Measurements from ENCODE around the gene TSKU. TPM values are rescaled to one million over a fixed set of nuclear protein-coding genes. Genes with fewer than 3 reads are reported as not detected.
A peak's percentile ranks its signal among the peaks of the same experiment; 100 is the strongest.
"Not testable (repeated sequence)": the region's sequence is repeated elsewhere in the genome, so short reads cannot be mapped to it uniquely, and the experiment has no call there.

The TSKU gene
- total RNA-seq, 4 donors from 2014 or later, result 153 to 281 (median 161) TPM

DNA sequence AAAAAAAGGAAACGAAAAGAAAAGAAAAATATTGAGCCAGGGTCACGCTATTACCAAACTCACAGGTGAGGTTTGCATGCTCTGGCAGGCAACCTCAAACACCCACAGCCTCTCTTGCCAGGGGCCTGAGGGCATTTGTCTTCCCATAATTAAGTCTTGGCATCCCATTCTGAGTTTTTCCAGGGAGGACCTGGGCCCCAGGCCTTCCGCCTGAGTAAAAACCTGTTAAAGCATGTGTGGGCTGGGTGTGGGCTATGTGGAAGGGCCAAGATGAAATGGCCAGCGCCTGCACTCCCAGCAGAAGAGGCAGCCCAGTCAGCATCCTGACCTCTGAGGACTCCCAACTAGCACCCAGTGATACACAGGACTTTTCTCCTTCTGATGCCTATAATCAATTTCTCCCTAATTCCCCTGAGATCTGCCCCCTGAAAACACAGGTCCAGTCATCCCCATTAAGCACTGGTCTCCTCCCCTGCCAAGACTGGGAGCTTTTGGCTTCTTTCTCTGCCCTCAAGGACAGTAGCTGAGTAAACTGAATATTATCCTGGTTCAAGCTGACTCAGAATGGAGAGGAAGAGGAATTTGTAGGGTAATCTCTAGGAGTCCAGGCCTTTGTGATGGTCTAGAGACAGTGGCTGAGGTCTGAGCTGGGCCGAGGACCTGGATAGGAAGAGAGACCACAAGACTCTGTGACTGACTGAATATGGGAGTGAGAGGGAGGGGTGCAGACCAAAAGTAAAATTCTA is 42.0 kb downstream of the TSKU start:
- DNase-seq (ENCODE audit: low spot score) (no peak), ATAC-seq (ENCODE audit: low FRiP score) (no peak)
- TF ChIP-seq, protein P1, sequence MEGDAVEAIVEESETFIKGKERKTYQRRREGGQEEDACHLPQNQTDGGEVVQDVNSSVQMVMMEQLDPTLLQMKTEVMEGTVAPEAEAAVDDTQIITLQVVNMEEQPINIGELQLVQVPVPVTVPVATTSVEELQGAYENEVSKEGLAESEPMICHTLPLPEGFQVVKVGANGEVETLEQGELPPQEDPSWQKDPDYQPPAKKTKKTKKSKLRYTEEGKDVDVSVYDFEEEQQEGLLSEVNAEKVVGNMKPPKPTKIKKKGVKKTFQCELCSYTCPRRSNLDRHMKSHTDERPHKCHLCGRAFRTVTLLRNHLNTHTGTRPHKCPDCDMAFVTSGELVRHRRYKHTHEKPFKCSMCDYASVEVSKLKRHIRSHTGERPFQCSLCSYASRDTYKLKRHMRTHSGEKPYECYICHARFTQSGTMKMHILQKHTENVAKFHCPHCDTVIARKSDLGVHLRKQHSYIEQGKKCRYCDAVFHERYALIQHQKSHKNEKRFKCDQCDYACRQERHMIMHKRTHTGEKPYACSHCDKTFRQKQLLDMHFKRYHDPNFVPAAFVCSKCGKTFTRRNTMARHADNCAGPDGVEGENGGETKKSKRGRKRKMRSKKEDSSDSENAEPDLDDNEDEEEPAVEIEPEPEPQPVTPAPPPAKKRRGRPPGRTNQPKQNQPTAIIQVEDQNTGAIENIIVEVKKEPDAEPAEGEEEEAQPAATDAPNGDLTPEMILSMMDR (IDR thresholded peaks at IDR 0.05), result no peak

DNA sequence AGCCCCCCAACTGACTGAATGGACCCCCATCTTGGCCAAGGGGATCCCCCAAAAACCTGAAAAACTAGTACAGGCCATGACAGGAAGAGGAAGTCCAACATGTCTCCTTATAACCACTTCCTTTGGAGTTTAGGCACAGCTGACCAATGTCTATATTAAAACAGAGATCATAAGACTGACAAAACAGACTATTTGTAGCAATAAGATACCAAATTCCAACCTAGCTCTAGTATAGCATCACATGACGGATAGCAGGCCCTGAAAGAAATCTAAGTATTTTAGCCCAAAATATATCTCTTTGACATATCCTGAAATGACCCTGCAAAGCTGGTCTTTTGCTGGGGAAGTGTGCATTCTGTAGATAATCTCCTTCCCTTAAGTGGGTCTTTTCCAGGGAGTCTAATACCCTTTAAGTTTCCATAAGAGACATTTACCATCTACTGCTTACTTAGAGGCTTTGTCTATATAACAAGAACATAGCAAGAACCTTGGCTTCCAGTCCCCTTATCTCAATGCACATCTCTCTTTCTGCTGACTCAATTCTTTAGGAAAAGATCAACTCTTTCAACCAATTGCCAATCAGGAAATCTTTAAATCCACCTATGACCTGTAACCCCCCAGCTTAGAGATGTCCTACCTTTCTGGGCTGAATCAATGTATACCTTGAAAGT is 42.7 kb downstream of the TSKU start:
- TF ChIP-seq, protein P1 (IDR thresholded peaks at IDR 0.05), result no peak
- DNase-seq (ENCODE audit: low spot score), result no peak
- ATAC-seq (ENCODE audit: low FRiP score), result no peak

DNA sequence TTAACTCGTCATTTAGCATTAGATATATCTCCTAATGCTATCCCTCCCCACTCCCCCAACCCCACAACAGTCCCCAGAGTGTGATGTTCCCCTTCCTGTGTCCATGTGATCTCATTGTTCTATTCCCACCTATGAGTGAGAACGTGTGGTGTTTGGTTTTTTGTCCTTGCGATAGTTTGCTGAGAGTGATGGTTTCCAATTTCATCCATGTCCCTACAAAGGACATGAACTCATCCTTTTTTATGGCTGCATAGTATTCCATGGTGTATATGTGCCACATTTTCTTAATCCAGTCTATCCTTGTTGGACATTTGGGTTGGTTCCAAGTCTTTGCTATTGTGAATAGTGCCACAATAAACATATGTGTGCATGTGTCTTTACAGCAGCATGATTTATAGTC is 43.4 kb downstream of the TSKU start:
- not testable (repeated sequence) for ATAC-seq (ENCODE audit: low FRiP score); DNase-seq (ENCODE audit: low spot score)

DNA sequence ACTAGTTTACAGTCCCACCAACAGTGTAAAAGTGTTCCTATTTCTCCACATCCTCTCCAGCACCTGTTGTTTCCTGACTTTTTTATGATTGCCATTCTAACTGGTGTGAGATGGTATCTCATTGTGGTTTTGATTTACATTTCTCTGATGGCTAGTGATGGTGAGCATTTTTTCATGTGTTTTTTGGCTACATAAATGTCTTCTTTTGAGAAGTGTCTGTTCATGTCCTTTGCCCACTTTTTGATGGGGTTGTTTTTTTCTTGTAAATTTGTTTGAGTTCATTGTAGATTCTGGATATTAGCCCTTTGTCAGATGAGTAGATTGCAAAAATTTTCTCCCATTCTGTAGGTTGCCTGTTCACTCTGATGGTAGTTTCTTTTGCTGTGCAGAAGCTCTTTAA is 43.8 kb downstream of the TSKU start:
- ATAC-seq (ENCODE audit: low FRiP score); DNase-seq (ENCODE audit: low spot score): not testable (repeated sequence)

DNA sequence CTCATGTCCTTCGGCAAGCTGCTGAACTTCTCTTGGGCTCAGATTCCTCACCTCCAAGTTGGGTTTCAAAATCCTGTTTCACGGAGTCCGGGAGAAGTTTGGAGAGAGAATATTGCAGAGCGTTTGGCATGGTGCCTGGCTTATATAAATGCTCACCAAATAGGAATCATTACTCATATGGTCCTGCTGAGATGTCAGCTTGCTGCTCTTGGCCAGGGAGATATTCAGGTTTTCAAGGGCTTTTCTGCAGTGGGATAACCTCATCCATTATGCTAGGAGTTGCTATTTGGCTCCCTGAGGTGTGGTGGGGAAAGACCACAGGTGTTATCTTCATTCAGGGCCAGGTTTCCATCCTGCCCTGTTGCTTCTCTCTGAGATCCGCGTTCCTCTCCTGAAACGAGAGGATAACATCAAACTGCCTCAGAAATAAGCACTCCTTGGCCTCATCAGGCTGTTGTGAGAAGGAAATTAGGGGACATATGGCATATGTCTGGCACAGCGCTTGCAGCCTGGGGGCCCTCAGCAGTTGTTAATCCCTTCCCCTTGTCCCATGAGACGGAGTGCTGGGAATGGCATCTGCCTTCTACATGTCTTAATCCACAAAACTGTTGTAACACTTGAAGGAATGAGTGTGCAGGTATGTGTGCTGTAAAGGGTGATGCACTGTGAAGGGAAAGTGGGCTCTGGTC is 47.6 kb downstream of the TSKU start:
- no peak for DNase-seq (ENCODE audit: low spot score)
- TF ChIP-seq, protein P1 (IDR thresholded peaks at IDR 0.05), result no peak
- ATAC-seq (ENCODE audit: low FRiP score), result peak; percentile 71

DNA sequence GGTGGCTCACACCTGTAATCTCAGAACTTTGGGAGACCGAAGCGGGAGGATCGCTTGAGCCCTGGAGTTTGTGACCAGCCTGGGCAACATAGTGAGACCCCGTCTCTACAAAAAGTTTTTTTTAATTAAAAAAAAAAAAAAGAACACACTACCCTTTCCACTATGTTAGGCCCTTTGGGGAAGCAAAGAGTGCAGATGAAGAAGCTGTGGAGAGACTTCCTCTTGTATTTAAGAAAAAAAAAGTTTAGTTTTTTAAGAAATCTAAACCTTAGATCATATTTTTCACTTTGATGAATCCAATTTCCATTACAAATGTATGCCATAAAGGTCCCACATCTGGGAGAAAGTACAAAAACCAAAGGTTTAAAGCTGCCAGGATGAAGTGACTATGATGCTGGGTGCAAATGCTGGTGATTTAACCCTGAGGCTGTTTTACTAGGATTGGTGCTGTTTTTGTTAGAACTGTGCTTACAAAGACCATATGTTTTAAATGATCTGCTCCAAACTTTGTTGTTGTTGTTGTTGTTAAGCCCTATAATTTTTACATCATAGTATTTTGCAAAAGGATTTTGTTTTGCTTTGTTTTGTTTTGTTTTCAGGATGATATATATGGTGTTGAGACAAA is 48.6 kb downstream of the TSKU start:
- DNase-seq (ENCODE audit: low spot score), result no peak
- ATAC-seq (ENCODE audit: low FRiP score), result no peak
- TF ChIP-seq, protein P1 (IDR thresholded peaks at IDR 0.05), result no peak

DNA sequence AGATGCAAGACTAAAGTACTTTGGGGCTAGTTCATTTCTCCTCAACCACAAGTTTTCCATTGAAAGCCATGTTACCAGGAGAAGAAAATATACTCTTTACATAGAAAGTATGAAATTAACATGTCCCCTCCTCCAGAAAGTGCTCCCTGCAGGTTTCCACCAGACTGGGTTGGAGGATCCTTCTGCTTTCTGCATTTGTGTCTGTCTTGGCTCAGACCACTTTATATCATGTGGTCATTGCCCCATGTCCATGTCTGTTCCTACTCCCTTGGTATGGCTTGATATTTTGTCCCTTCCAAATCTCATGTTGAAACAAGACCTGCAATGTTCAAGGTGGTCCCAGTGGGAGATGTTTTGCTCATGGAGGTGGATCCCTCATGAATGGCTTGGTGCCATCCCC is 49.2 kb downstream of the TSKU start:
- DNase-seq (ENCODE audit: low spot score) (no peak), ATAC-seq (ENCODE audit: low FRiP score) (no peak)

More for the DNA sequence above, 49.2 kb downstream of the TSKU start:
- TF ChIP-seq, protein P1 (IDR thresholded peaks at IDR 0.05), result no peak

Data from omental fat pad (tissue), 4 donors.